Ovary (tissue), 9 donors: ENCODE results near the gene CNBD2. TPM values are rescaled to one million over a fixed set of nuclear protein-coding genes. Genes with fewer than 3 reads are reported as not detected.
A peak's percentile ranks its signal among the peaks of the same experiment; 100 is the strongest.
"Not testable (repeated sequence)": the region's sequence is repeated elsewhere in the genome, so short reads cannot be mapped to it uniquely, and the experiment has no call there.

ENCODE experiments used
- DNase-seq, 5 donors: peaks; one replicate each; pipeline ENCODE4 v3.0.0-alpha.2; 2019 to 2020
- H3K27ac ChIP-seq, 2 donors: fragments of 200-600 bp; one replicate each; pipeline versions ENCODE4 v1.5.1 to v1.8.0; 2019 to 2022
- H3K27me3 ChIP-seq: fragments of 200-600 bp; one replicate; pipeline ENCODE4 v1.8.0; 2022
- H3K36me3 ChIP-seq: fragments of 200-600 bp; sonication (generic); one replicate; pipeline ENCODE4 v1.5.1; 2019
- H3K4me1 ChIP-seq: one replicate; pipeline ENCODE4 v1.8.1; 2013; ENCODE audit warnings: mild to moderate bottlenecking, moderate library complexity; ENCODE audit not compliant: insufficient read depth
- H3K4me3 ChIP-seq: fragments of 200-600 bp; sonication (generic); one replicate; pipeline ENCODE4 v1.5.1; 2017
- H3K9me3 ChIP-seq, 2 donors: fragments of 200-600 bp in 1 of 2; sonication (generic) in 1 of 2; one replicate each; pipeline versions ENCODE4 v1.5.1 to v1.8.1; 2013 to 2019; ENCODE audit warnings: mild to moderate bottlenecking in 1 of 2, moderate library complexity in 1 of 2
- CTCF ChIP-seq, 3 donors: fragments of 450-650 bp in 2 of 3; fragments of 200-600 bp in 1 of 3; IDR thresholded peaks; one replicate each; pipeline versions ENCODE4 v1.5.1 to v1.8.0; 2016 to 2022; ENCODE audit warnings: antibody characterized with exemption in 3 of 3, mild to moderate bottlenecking in 1 of 3
- EP300 ChIP-seq: sonication (generic); formaldehyde crosslinking; IDR thresholded peaks from one replicate; pipeline ENCODE4 v1.6.1; 2017; ENCODE audit warnings: antibody characterized with exemption
- POLR2A ChIP-seq: fragments of 450-650 bp; IDR thresholded peaks from one replicate; pipeline ENCODE4 v1.6.1; 2017; ENCODE audit warnings: antibody characterized with exemption, mild to moderate bottlenecking, moderate library complexity
- WGBS, 3 donors: extraction: QIAGEN DNeasy Blood & Tissue Kit in 1 of 3; methylation state at CpG; one replicate each; pipeline versions ENCODE4 v1.1.5 to v1.1.7; 2013 to 2017; 5-methylcytosine and 5-hydroxymethylcytosine counted together
- intact Hi-C, 4 donors: fragments of 100-400 bp; cut with DNase I; formaldehyde crosslinking; loops; one replicate each; pipeline versions ENCODE4 v1.11.0 to v1.15.1; 2022 to 2023
- polyA plus RNA-seq, 2 donors: library from polyadenylated mRNA; stranded (reverse); fragments of 200-250 nt in 1 of 2; fragments of 350-450 nt in 1 of 2; fragmentation: Illumina TruSeq in 1 of 2; extraction: RNeasy Lipid Tissue Mini Kit (QIAGEN cat#74804) in 1 of 2; gene quantifications; one replicate each; pipeline ENCODE4 v1.2.3, GENCODE V29; 2013 to 2014
- total RNA-seq, 7 donors: library from RNA; depleted of rRNA in 2 of 7; stranded (reverse); fragments of >200 nt in 2 of 7; fragmentation: NEBNext Ultra II Directional in 3 of 7; extraction: Animal tissue kit (Norgen Biotek cat#: 25700) in 3 of 7; gene quantifications; one replicate each; pipeline versions ENCODE4 v1.1.0 to v1.2.4, GENCODE V29; 2016 to 2023
- donor health status: DM: no; HTN: no; CAD: no; lungs with moderate emphysema.
- donor health status: DM: no; HTN: no; CAD: no.
- donor health status: Bipolar disorder and iron deficiency.
- donor health status: DM: yes; HTN: yes; CAD: no.
- donor health status: DM: no; HTN: no; CAD: no.
- donor health status: DM: yes; HTN: yes; CAD: no.

CNBD2 gene
- total and polyA plus RNA-seq, 9 donors: 2.4 to 8.7 (median 4.5) TPM

GRCh38 chr20:35953387-35954199, 14.8 kb upstream of the CNBD2 start:
- Histone ChIP-seq H3K36me3 (no peaks in the 10 kb centered on the region), H3K27ac (peak overlapping the region; percentile 96 to 97), H3K4me3 (peak overlapping the region; percentile 85), H3K4me1 (peaks cover 7% of the 10 kb centered on the region), H3K27me3 (no peaks in the 10 kb centered on the region), H3K9me3 (no peaks in the 10 kb centered on the region)
- WGBS, 3 donors: 1% methylated on average over 42 to 65 of the region's 65 CpGs
- DNase-seq: no peak
- TF ChIP-seq CTCF (IDR thresholded peaks at IDR 0.05): no peak
- no peak for TF ChIP-seq EP300
- no peak for TF ChIP-seq POLR2A
- intact Hi-C loops: no loop called here

GRCh38 chr20:35954200-35954906, 14.0 kb upstream of the CNBD2 start, which contains the start of gene SCAND1:
Gene SCAND1 (minus strand): TSS chr20:35954502. CDS start chr20:35954284, 218 bp downstream.
- Histone ChIP-seq H3K4me1 (peaks cover 7% of the 10 kb centered on the region), H3K4me3 (peak within 1 kb of the TSS; percentile 85), H3K36me3 (no peaks in the 10 kb centered on the region), H3K27me3 (no peaks in the 10 kb centered on the region), H3K9me3 (no peaks in the 10 kb centered on the region), H3K27ac (peak within 1 kb of the TSS; percentile 96 to 97)
- 0 to 1% (median 0%) methylated on average over 70 to 76 of the region's 76 CpGs for WGBS, 3 donors
- intact Hi-C loops: no loop called here
- DNase-seq: peak; percentile 95 to 98 (median 96)
- no peak for TF ChIP-seq EP300
- TF ChIP-seq CTCF (IDR thresholded peaks at IDR 0.05): peak; percentile 97 to 99 (median 97)
- peak; percentile 87 for TF ChIP-seq POLR2A

- intact Hi-C loops: no loop called here
- peaks cover 7% of the 10 kb centered on the region for H3K4me1 ChIP-seq
- peak overlapping the region; percentile 85 for H3K4me3 ChIP-seq
- 1 to 4% (median 2%) methylated on average over 19 of the region's 19 CpGs for WGBS, 3 donors
- no peak for DNase-seq
- no peak for TF ChIP-seq CTCF (IDR thresholded peaks at IDR 0.05)
- TF ChIP-seq EP300: no peak
- TF ChIP-seq POLR2A: no peak
- no peaks in the 10 kb centered on the region for H3K27me3 ChIP-seq
- H3K36me3 ChIP-seq: no peaks in the 10 kb centered on the region
- H3K27ac ChIP-seq: peak overlapping the region; percentile 61 to 97
- H3K9me3 ChIP-seq: no peaks in the 10 kb centered on the region
These were observed 13.5 kb upstream of the CNBD2 start for GRCh38 chr20:35954907-35955251.

GRCh38 chr20:35956616-35957015, 11.8 kb upstream of the CNBD2 start:
- no peaks in the 10 kb centered on the region for H3K27me3 ChIP-seq
- H3K36me3 ChIP-seq: no peaks in the 10 kb centered on the region
- intact Hi-C loops: no loop called here
- H3K9me3 ChIP-seq: no peaks in the 10 kb centered on the region
- TF ChIP-seq CTCF (IDR thresholded peaks at IDR 0.05): no peak
- TF ChIP-seq POLR2A: no peak
- no peak for TF ChIP-seq EP300
- no peak overlapping the region for H3K4me3 ChIP-seq
- H3K27ac ChIP-seq: no peak overlapping the region
- H3K4me1 ChIP-seq: peaks cover 7% of the 10 kb centered on the region
- no peak for DNase-seq

GRCh38 chr20:35959291-35959690, 9.1 kb upstream of the CNBD2 start:
- DNase-seq, H3K4me1 ChIP-seq, H3K9me3 ChIP-seq, H3K27me3 ChIP-seq, H3K4me3 ChIP-seq, H3K36me3 ChIP-seq, H3K27ac ChIP-seq, intact Hi-C loops: not testable (repeated sequence)
- 81 to 84% (median 82%) methylated on average over 6 of the region's 6 CpGs for WGBS, 3 donors
